Endometrial microvascular endothelial cells (primary cell): ENCODE results near the gene NPTX1. TPM values are rescaled to one million over a fixed set of nuclear protein-coding genes. Genes with fewer than 3 reads are reported as not detected.

Experiments used
- in situ Hi-C: cut with HindIII; loops from 2 replicates; pipeline ENCODE4 v1.10.0; 2017; ENCODE audit warnings: low sequenced_read_pairs, low pct_unique_long_range_greater_than_20kb; ENCODE audit errors: inconsistent ontology term
- total RNA-seq: library from RNA; depleted of rRNA; stranded (reverse); fragments of >200 nt; gene quantifications from one replicate; pipeline ENCODE4 v1.2.3, GENCODE V29; 2015; ENCODE audit errors: inconsistent ontology term

NPTX1 gene
- total RNA-seq, 1 donor from 2014 or later: 0.09 TPM

DNA sequence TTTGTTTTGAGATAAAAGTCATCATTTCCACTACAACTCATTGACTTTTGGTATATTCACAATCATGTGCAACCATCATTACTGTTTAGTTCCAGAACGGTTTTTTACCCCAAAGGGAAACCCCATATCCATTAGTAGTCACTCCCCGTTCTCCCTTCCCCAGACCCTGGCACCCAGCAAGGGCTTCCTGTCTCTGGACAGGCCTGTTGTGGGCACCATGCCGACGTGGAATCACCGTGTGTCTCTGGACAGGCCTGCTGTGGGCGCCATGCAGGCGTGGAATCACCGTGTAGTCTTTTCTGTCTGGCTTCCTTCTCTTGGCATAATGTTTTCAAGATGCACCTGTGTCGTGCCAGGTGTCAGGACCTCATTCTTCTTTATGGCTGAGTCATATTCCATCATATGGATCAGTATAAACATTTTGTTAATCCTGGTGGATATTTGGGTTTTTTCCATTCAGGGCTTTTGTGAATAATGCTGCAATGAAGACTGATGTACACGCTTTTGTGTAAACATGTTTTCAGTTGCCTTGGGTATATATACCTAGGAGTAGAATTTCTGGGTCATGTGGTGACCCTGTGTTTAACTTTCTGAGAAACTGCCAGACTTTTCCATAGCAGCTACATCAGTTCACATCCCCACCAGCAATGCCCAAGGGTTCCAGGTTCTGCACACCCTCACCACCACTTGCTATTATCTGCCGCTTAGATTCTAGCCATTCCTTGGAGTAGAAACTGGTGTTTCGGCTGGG lies 42.3 kb downstream of the NPTX1 start:
- in situ Hi-C loops: no loop called here

DNA sequence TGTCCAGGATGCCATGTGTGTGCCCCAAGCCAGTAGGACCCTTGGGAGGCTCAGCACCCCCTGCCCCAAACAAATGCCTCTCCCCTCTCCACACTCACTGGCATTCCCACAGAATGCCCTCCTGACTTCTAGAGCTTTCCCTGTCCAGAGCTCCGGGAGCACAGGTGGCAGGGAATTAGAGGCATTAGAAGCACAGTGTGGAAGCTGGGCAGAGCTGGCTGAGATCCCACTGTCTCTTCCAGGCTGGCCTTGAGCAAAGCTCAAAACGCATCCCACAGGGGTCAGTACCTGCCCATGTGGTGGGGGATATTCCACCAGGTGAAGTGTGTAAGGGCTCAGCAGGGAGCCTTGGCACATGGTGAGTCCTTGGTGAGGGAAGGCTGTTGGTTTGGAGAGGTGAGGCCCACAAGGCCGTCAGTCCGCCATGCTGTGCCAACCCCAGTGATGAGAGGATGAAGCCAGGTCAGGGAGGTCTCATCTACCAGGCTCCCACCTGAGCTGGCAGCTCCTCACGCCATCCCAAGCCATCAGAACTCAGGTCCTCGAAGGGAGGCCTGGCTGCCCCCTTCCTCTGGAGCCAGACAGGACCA lies 43.4 kb downstream of the NPTX1 start:
- in situ Hi-C loops: no loop called here

DNA sequence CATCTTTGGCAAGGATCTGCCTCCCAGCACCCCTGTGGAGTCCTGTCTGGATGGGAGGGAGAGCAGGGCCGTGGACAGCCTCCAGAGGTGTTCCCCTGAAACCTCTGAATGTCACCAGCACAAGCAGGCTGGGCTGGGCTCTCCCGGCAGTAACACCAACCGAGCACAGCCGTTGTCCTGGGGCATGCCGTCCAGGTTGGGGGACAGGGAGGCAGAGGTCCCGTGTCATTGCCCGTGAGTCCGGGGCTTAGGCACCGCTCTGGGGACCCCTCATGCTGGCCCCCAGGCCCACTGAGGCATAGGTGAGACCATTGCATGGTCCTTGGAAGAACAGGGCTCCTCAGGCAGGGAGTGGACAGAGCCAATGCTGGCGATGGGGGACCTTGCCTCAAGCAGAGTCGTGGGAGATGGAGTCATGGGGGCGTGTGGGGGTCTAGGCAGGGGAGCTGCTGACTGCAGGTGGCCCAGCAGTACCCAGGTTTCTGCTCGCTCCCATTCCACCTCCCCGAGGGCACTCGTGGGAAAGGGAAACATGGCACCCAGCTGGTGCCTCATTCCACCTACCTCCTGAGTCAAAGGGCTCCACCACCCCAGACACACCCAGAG lies 44.0 kb downstream of the NPTX1 start:
- in situ Hi-C loops: no loop called here

DNA sequence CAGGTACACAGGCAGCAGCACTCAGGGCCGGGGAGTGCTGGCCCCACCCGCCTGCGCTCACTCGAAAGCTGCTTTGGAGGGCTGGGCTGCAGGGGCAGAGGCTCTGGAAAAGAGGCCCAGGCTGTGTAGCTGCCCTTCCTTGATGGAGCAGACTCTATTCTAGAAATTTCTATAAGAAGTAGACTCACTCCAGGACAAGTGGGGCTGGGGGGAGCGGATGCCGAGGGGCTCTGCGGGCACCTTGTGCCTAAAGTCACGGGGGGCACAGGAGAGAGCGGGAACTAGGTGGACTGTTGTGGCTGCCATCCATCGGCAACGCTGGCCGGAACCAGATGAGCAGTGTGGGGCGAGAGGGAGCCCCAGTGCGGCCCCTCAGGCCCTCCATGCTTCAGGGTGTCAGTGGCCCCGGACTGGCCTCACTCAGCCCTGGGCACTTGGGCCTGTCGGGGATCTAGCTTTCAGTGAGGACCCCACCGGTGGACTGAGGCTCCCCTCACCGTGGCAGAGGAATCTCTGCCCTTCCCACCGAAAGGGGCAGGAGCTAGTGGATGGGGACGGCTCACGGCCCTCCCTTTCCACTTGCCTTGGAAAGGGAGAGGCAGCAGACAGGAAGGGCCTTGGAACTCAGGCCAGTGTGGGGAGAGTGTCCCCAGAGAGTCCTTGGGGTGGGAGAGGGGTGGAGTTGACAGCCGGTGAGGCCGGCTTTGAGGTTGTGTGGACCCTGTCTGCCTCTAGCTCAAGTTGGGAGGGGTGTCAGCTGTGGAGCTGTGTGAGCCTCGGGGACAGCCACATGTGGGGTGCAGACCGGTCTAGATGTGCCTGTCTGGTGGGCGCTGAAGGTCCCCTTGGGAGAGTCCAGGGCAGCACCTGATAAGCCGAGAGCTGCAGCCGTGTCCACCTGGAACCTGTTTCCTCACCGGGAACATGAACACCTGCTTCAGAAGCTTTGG lies 44.9 kb downstream of the NPTX1 start:
- in situ Hi-C loops: no loop called here

GRCh38 chr17:80430446-80431245 lies 45.8 kb downstream of the NPTX1 start:
- in situ Hi-C loops: no loop called here

GRCh38 chr17:80429356-80430275 lies 46.8 kb downstream of the NPTX1 start:
- in situ Hi-C loops: no loop called here

DNA sequence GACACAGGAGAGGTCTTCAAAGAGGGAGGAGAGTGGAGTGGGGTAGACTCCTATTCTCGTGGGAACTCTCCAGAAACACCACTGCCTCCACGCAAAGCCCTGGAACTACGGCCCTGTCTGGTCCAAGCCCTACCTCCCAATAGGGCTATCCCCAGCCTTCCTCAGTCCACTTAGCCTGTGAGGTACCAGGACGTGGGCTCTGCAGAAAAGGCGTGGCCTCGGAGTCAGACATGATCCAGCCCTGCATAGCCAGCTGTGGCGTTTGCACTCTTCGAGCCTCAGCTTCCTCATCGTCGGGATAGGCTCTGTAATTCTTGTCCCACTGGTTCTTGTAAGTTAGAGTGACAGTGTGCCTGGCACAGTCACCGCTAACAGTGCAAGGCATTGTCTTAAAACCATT lies 47.6 kb downstream of the NPTX1 start:
- in situ Hi-C loops: no loop called here

DNA sequence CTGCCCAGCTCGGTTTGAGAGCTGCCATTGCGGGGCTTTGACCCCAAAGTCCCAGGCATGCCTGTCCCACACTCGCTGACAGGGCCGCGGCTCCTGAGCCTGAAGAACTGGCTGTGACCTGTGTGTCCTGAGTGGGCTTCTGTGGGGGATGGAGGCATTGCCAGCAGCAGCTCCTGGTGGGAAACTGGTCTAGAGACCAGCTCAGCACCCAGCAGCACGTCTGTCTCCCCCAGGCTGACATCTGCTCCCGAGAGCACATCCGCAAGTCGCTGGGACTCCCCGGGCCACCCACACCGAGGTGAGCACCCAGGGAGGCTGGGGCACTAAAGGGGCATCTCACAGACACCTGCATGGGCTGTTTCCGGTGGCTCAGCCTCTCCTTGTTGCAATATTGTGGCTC lies 48.0 kb downstream of the NPTX1 start:
- in situ Hi-C loops: no loop called here

DNA sequence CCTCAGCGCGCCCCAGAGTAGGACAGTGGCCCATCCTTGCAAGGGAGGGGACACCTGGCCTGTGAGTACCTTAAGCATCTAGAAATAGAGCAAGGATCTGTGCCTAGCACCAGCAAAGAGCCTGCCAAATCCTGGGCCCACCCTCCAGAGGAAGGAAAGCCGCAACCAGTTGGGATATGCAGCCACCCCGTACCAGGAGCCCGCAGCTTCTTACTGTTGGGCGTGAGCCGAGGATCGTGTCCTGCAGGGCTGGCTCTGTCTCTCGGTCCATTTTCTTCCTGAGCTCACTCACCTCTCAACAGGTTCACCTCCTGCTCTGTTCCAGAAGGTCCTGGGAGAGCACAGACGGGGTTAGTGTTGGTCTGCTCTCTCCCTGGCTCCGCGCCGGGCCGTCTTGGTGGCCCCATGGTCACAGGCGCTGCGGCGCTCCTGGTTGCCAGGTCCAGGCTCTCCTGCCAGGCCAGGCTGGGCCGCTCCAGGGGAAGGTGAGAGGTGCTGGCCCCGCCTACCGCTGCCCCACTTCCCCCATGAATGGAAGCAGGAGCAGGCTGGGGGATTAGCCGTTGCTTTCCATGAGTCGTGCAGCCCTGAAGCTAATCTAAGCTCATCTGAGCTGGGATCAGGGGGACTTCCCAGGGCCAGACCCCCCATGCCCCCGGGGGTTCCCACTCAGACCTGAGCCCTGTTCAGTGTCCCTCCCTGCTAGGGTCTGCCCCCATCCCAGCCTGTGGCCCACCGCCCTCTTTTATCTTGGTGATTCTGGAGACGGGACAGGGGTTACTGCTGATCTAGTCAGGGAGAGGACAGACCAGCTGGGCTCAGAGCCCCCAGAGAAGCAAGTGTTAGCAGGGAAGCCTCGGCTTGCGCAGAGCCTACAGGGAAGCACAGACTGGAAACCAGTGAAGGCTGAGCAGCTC lies 48.8 kb downstream of the NPTX1 start:
- in situ Hi-C loops: no loop called here

- in situ Hi-C loops: no loop called here
Measured at GRCh38 chr17:80426671-80427326, 49.6 kb downstream of the NPTX1 start.

DNA sequence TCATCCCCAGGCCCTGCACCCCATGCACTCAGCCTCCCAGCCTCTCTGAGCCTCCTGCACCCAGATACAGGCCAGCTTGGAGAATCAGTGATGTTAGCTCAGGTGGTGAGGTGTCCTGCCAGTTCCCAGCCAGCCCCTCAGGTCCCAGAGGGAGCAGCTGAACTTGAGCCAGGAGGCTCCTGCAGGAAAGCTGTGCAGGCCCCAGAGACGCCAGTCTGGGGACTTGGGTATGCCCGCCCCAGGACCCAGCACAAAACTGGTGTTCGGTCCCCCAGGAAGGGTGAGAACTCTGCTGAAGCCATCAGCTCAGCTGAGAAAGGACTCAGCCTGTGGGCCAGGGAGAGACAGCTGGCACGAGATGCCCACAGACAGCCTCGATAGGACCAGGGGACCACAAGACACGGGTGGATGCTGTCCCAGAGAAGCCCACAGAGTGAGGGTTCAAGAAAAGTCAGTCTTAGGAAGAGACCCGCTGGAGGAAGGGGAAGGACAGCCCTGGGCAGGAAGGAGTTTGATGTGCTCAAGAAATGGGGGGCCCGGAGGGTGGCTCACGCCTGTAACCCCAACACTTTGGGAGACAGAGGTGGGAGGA lies 50.5 kb downstream of the NPTX1 start:
- in situ Hi-C loops: no loop called here

DNA sequence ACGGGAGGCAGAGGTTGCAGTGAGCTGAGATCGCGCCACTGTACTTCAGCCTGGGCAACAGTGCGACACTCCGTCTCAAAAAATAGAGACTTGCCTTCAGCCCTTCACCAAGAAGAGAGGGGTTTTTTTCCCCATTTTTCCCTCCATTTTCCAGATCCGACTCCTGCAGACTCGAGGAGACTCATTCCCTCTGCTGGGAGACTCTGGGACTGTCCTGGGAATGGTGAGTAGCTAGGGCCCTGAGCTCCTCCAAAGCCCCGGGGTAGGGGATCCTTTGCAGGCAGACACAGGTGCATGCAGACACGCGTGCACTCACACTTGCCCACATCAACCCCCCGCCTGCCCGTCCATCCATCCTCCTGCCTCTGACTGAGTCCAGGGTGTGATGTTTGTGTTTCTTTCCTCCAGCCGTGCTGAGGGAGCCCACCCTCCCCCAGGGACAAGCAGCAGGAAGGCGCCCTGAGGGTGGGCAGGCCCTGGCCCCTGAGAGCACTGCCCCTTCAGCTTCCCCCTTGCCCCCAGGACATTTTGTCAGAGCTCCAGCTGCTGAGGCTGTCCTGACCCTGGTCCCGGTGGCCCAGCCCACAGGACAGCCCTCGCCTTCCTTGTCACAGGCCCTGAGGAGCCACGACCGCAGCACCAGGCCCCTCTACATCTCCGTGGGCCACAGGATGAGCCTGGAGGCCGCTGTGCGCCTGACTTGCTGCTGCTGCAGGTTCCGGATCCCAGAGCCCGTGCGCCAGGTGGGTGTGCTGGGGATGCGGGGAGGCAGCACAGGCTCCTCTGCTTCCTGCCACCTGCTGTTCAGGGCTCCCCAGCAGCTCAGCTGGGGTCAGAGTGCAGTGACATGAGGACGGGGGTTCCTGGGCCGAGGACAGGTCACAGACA lies 51.3 kb downstream of the NPTX1 start:
- in situ Hi-C loops: no loop called here

DNA sequence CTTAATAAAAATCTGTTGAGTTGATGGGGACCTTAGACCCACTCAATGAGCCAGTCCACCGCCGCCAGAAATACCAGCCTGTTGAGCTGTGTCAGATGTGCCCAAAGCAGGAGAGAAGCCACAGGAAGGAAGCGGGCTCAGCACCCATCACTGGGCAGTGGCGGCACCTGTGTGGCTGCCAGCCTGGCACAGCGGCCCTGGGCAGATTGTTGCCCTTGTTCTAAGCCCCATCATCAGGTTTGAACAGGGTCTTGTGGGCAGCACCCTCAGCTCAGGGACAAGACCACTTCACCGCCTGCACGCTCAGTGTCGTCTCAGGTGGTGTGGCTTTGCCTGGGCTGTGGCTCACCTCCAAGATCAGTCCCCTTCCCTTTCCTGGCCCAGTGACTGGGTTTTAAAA lies 52.1 kb downstream of the NPTX1 start:
- in situ Hi-C loops: no loop called here

- in situ Hi-C loops: no loop called here
Measured at GRCh38 chr17:80423536-80424225, 52.7 kb downstream of the NPTX1 start.
